SKM-1 (cell line): Measurements from ENCODE around the gene GJB6.
"Not testable (repeated sequence)": the region's sequence is repeated elsewhere in the genome, so short reads cannot be mapped to it uniquely, and the experiment has no call there.

Experiments used
- DNase-seq: peaks from one replicate; lab custom pipeline; 2025; ENCODE audit not compliant: unreplicated experiment; lab: John Stamatoyannopoulos, UW

The GJB6 gene

GRCh38 chr13:20231839-20232555 is at the start of gene GJB6:
Gene GJB6 (minus strand): TSS chr13:20232319. CDS start chr13:20223480, 8,839 bp downstream.
- no peak for DNase-seq

DNA sequence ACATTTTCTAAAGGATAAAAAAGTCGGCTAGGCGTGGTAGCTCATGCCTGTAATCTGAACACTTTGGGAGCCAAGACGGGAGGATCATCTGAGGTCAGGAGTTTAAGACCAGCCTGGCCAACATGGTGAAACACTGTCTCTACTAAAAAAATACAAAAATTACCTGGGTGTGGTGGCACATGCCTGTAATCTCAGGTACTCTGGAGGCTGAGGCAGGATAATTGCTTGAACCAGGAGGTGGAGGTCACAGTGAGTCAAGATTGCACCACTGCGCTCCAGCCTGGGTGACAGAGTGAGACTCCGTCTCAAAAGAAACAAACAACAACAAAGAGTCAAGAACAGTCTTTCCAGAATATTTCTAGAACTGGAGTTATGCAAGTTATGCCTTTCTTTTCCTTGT is 44.8 kb upstream of the GJB6 start:
- not testable (repeated sequence) for DNase-seq

- DNase-seq, result no peak
Measured at GRCh38 chr13:20274466-20274865, 42.3 kb upstream of the GJB6 start.

GRCh38 chr13:20272588-20273171 is 40.6 kb upstream of the GJB6 start:
- DNase-seq, result no peak

DNA sequence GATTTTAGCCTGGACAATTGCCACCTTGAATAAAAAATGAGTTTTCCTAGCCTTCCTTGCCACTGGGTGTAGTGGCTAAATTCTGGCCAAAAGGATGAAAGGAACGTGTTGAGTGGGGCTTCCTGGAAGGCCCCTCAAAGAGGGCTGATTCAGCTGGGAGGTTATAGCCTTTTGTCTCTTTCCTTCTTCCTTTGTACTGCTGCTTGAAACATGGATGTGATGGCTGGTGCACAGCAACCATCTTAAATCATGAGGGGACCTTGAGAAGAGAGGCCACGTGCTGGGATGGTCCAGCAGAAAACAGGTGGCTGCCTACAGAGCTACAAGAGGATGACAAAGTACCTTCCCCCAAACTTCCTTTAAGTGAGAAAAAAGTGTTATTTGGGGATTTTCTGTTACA is 40.0 kb upstream of the GJB6 start:
- no peak for DNase-seq

GRCh38 chr13:20271441-20271840 is 39.3 kb upstream of the GJB6 start:
- no peak for DNase-seq

GRCh38 chr13:20270163-20270865 is 38.2 kb upstream of the GJB6 start:
- no peak for DNase-seq

DNA sequence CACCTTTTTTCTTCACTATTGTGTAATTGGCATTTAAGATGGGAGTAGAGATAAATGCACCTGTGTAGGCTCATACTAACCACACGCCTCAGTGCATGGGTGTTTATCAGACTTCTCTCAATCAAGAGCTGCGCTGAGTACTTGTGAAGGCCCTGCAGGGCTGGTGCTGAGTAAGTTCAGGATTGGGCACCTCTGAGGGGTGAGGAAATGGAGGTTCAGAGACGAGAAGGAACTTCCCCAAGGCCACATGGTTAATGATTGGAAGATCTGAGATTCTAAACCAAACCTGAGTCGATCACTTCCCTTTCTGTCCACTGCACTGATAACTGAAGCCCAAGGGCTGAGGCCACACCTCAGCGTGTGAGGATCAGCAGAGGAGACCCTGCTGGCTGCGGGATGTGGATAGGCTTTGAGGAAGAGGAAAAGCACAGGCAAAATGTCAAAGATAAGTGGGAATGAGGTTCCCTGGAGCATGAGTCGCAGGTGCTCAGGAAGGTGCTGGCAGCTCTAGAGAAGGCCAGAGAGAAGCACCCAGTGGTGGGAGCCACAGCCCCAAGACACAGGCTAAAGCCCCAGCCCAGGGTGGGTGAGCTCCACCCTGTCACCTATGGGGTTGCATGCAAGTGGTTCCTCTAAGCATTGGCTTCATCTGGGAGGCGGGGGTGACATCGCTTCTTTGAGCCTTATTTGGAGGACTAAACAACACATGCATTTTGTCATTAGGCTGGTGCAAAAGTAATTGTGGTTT is 32.3 kb upstream of the GJB6 start:
- no peak for DNase-seq

DNA sequence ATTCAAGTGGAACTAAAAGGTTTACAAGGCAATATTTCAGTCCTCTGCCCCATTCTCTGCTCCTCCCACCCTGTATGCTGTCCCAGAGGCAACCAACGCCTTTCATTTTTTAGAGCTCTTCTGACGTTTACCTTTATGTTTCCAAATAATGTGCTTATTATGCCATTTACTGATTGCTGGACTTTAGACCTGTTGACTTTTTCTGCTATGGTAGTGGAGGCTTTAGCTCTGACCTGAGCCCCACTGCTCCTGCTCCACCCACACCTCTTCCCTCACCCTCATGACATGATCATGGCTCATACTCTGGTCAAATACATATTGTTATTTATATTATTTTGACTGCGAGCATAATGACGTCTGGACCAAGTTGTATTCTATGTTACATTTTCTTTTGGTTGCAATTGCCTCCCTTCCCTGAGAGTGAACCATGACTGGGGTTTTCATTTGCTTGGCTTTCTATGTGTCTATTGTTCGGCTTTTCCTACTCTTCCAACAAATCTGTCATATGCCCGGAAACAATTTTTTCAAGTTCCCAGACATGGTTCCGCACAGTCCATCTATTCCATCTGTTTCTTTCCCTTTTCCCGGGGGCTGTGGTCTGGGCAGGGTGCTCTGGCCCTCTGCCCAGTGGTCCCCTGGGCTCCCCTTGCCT is 31.4 kb upstream of the GJB6 start:
- DNase-seq, result no peak

DNA sequence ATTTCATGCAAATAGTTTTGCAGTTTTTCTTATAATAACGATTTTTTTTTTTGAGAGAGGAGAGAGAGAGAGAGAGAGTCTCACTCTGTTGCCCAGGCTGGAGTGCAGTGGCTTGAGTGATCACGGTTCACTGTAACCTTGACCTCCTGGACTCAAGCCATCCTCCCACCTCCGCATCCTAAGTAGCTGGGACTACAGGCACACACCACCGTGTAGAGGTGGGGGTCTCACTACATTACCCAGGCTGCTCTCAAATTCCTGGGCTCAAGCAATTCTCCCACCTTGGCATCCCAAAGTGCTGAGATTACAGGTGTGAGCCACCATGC is 26.8 kb upstream of the GJB6 start:
- no peak for DNase-seq

DNA sequence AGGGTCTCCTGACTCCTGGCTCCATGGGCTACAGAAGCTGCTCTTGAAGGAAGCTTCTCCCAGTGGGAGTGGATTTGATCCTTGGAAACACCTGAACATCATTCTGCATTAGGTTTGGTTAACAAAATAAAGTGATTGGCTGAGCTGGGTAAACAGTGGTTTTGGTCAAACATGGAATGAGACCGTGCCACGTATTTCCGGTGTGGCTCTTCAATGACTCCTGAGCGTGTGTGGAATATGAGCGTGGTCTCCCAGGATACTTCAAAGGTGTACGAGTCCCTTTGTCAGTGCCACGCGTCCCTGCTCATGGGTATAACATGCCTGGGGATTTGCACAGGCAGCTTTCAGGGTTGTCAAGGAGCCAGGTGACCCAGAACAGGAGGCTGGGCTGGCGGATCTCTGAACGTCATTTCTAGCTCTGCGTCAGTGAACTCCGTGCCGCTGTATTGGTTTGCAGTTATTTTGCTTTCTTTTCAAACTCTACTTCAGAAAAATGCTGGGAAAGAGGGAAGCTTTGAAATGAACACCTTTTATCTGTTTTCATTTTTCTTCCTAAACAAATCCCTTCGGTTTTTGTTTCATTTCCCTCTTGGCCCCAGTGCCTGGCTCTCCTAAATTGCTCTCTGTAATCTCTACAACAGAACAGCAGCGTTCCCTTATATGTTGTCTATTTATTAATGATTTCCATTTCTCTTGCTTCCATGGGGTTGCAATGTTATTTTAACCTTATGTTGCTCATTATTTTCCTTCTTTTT is 26.3 kb upstream of the GJB6 start:
- no peak for DNase-seq

DNA sequence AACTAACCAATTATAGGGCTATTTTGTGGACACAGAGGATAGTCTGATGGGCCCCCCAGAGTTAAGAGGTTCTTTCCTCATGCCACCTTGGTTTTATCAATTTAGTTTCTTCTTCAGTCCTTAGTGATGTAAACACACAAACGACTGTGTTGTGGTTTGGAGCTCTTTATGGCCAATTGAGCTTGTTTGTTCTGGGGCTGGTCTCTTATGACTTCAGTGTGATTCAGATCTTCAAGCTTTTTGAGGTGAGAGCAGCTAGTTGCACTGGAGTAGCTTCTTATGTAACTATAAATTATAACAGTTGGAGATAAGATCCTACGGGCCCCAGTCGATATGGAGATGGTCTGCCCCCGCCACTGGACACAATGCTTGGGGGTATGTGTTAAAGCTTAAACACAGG is 22.0 kb upstream of the GJB6 start:
- DNase-seq, result no peak

DNA sequence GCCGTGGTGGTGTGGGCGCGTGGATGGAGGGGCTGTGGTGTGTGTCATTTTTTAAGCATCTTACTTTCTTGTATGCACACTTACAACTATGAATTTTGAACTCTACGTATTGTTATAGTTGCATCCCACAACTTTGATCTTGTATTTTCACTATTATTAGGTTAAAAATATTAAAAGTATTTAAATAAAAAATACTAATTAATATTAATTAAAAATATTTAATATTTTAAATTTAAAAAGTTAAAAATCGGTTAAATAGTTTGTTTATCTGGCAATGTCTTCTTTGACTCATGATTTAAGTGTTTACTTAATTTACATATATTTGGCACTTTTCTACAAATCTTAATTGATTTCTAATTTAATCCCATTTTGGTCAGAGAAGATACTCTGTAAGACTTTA is 17.8 kb upstream of the GJB6 start:
- no peak for DNase-seq

- DNase-seq, result no peak
Measured at GRCh38 chr13:20247963-20248362, 15.8 kb upstream of the GJB6 start.

- DNase-seq, result no peak
Measured at GRCh38 chr13:20247403-20247802, 15.3 kb upstream of the GJB6 start.

- DNase-seq, result no peak
Measured at GRCh38 chr13:20241593-20241992, 9.5 kb upstream of the GJB6 start.

- DNase-seq, result no peak
Measured at GRCh38 chr13:20239748-20240147, 7.6 kb upstream of the GJB6 start.

- DNase-seq, result no peak
Measured at GRCh38 chr13:20232556-20233277, 598 bp upstream of the GJB6 start.

GRCh38 chr13:20230913-20231838 is 943 bp downstream of the GJB6 start:
- DNase-seq, result no peak
